RPMI7951 (cell line): ENCODE results near the gene RNF150. TPM values are rescaled to one million over a fixed set of nuclear protein-coding genes. Genes with fewer than 3 reads are reported as not detected.
"Not testable (repeated sequence)": the region's sequence is repeated elsewhere in the genome, so short reads cannot be mapped to it uniquely, and the experiment has no call there.

Experiments used
- DNase-seq: peaks from one replicate; pipeline ENCODE4 v3.0.0-alpha.2; 2012; ENCODE audit warnings: low read depth
- total RNA-seq: library from RNA; depleted of rRNA; stranded (reverse); fragments of >200 nt; shearing (Covaris generic); gene quantifications from 2 replicates; pipeline ENCODE4 v1.2.3, GENCODE V29; 2014; rRNA removed

The RNF150 gene
- total RNA-seq, 1 experiment from 2014 or later, result 0.96 TPM

- DNase-seq, result not testable (repeated sequence)
Measured at GRCh38 chr4:140820520-140820919, 312.7 kb downstream of the RNF150 start.

- no peak for DNase-seq
Measured at GRCh38 chr4:140819610-140820009, 313.7 kb downstream of the RNF150 start.

GRCh38 chr4:140818433-140818832, 314.8 kb downstream of the RNF150 start:
- DNase-seq, result no peak

- no peak for DNase-seq
Measured at GRCh38 chr4:140816806-140817510, 316.3 kb downstream of the RNF150 start.

GRCh38 chr4:140813804-140814203, 319.5 kb downstream of the RNF150 start:
- DNase-seq, result no peak

GRCh38 chr4:140812916-140813315, 320.4 kb downstream of the RNF150 start:
- DNase-seq, result no peak

GRCh38 chr4:140811429-140811828, 321.8 kb downstream of the RNF150 start:
- DNase-seq, result no peak

- not testable (repeated sequence) for DNase-seq
Measured at GRCh38 chr4:140810591-140811169, 322.6 kb downstream of the RNF150 start.

Other genes with a start within 250 kb of the RNF150 start
- gene ZNF330, start 87.4 kb upstream of the RNF150 start, total RNA-seq, result 19.3 and 23.0 TPM in 2 replicates